Measurements from ENCODE around the gene EXD3. TPM values are rescaled to one million over a fixed set of nuclear protein-coding genes. Genes with fewer than 3 reads are reported as not detected.

Gene EXD3, protein sequence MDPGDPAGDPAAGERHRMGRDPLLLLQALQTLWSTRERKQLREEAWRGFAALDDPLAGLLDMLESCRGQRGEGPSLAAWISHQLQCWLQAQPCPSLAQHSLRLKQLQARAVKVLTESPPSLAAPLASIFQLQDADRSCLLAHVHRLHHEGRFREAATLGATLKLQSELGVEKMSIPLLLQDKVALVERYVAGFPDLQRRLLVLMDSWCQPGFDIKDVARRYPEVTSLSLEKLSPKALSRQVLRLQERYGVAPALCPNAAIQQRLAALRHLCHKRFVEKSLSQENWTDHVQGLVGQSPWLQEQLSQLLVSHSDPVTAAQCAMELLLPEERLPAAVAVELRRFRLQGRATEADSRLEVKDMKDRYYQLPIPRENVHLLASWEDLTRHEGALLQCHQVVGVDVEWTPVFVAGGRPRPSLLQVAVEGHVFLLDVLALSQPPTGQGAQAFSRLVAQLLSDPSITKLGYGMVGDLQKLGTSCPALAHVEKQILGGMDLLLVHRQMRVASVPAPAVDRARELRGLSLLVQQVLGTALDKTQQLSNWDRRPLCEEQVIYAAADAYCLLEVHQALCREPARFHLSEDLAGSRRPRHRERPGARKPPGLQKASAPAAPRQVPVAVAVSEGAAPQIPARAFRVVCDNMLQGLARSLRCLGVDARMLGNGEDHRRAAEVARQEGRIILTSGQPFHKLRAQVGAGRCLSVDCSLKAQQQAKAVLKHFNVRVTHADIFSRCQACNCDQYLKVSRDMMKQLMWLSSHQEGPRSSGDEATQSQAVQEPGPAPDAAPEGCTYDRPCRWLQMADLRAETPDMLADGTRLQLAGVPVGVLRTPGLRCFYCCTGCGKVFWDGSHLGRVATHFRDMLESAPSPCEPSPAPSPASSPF
- 5.4 and 22.3 TPM in 2 replicates for total RNA-seq

DNA sequence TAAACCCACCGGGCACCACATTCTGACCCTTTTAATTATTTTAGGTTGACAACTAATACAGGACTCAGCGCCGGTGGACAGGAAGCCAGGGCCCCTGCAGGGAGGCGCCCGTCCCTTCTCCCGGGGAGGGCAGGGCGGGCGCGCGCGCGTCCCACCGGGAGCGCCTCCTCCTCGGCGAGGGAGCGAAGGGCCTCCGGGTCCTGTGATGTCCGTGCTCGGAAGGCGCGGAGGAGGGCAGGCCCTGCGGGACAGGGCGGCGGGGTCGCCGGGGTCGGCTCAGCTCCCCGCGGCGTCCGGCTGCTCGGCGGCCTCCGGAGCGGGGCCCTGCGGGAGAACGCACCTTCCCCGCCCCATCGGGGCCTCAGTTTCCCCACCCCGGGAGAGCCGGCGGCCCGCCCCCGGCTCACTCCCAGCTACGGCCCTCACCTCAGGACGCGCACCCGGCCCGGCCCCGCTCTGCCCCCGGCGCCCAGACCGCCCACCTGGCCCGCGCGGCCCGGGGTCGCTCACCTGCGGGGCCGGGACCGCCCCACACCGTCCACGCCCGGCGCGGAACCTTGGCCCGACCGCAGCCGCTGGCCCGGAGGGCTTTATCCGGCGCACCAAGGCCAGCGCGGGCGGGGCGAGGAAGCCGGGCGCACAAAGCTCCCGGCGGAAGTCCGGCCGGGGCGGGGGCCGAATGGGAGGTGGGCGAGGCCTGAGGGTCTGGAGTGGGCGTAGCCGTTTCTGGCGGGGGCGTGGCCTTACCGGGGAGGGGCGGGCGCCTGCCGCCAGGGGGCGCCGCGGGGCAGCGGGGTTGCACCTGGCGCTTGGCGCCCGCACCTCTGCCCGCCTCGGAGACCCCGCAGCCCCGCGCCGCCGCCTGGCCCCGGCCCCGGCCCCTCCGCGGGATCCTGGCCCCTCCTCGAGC is at the start of gene EXD3, which contains the start of gene NOXA1:
Gene EXD3, minus strand, starts transcription at position 559 of the 910 bp plus-strand sequence. CDS start 27,805 bp downstream, outside the sequence.
Gene NOXA1, plus strand, starts transcription at position 790 of the 910 bp plus-strand sequence. CDS start 137 bp downstream, outside the sequence.

DNA sequence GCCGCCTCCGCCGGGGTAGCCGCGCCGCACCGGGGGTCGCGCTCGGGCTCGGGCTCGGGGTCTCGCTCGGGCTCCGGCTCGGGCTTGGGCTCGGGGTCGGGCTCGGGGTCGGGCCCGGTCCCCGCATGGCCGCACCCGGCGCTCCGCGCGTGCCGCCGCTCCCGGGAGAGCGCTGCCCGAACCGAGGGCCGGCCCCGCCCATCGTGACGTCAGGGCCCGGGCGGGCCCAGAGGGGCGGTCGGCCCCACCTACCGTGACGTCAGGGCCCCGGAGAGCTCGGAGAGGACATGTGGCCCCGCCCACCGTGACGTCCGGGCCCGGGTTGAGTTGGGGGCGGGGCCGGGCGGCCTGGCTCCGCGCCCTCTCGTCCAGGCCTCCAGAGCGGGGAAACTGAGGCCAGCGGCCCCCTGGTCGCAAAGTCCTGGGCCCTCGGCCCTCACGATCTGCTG is 36.2 kb upstream of the EXD3 start, which contains the start of gene NSMF:
Gene NSMF, minus strand, starts transcription at position 183 of the 449 bp plus-strand sequence. CDS start 232 bp downstream, outside the sequence.

DNA sequence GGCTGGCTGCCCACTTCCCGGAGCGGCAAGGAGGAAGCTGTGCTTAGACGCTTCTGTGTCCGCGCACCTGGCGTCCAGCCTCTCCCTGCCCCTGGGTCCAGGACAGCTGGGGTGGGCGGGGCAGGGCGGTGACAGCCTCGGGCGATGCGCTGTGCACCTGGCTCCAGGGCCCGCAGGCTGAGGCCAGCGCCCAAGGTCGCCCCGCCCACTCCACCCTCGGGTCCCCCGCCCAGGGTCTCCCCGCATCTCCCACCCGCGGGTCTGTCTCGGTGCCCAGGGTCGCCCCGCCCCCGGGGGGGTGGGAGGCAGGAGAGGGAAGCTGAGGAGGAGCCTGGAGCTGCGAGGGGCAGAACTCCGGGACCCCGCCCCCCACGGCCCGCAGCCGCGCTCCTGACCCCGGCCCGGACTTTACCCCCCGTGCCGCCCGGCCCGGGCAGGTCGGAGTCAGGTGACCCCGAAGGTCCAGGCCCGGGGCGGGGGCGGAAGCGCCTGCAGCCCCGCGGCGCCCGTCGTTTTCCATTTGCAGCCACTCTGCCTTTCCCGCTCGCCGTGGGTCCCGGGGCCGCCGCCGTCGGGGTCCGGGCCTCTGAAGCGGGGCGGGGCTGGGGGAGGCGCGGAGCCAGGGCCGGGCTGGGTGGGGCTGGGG is 18.4 kb upstream of the EXD3 start, which contains the start of gene ENTPD8:
Gene ENTPD8, minus strand, starts transcription at position 69 of the 646 bp plus-strand sequence. CDS start 3,072 bp downstream, outside the sequence.

DNA sequence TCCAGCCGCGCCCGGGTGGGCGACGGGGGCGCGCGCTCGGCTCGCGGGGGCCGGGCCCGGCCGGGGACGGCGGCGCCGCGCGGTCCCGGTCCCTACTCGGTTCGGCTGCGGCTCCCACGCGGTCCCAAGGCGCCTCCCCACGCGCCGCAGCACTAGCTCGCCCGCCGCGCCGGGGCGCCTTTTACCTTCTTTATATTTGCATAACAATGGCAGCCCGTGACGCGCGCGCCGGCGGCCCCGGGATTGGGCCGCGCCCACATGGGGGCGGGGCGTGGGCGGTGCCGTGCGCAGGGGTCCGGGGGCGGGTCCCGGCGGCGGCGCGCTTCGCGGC is 120.9 kb downstream of the EXD3 start, which contains the start of gene NRARP:
Gene NRARP, minus strand, starts transcription at position 154 of the 331 bp plus-strand sequence. CDS start 343 bp downstream, outside the sequence.

DNA sequence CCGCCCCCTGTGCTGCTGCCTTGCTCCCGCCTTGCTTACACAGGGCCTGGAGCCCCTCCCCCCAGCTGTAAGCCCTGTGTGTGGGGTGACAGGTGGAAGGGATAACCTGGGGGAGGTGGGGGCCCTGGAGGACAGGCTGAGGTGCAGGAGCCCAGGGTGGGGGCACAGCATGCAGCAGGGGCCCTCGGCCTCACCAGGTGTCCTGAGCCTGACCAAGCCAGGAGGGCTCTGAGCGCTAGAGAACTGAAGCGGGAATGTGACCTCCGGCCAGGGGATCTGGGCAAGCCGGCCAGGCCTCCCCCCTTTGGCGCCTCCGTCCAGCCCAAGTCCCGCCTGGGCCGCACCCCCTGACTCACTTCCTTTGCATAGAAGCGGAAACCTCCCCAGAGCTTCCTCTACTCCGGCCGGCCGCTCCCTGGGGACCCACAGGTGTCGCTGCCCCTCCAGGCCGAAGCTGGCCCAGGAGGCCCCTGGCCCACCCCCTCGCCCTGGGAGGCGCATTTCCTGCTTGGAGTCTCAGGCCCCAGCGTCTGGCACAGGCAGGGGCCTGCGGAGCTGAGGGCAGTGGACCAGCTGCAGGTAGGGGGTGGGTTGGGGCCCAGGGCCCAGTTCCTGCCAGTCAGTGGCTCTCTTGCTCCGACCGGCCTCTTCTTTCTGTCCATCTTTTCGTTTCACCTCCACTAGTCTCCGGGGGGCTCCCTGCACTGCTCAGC is 145.5 kb downstream of the EXD3 start, which contains the start of gene TOR4A:
Gene TOR4A, plus strand, starts transcription at position 398 of the 713 bp plus-strand sequence. CDS start 964 bp downstream, outside the sequence.

Other genes starting within 250 kb of the EXD3 start
- 19.6 and 22.9 TPM in 2 replicates for gene ANAPC2, start 234.6 kb downstream of the EXD3 start, total RNA-seq
- gene SSNA1, start 234.5 kb downstream of the EXD3 start, total RNA-seq = 79.7 and 97.1 TPM in 2 replicates
- 9.5 and 9.6 TPM in 2 replicates for gene TPRN, start 222.4 kb downstream of the EXD3 start, total RNA-seq
- 36.0 and 40.9 TPM in 2 replicates for gene TMEM203, start 217.5 kb downstream of the EXD3 start, total RNA-seq
- 15.2 and 24.0 TPM in 2 replicates for gene NDOR1, start 217.5 kb downstream of the EXD3 start, total RNA-seq
- 1.6 and 5.3 TPM in 2 replicates for gene RNF208, start 200.9 kb downstream of the EXD3 start, total RNA-seq
- 0.49 and 2.9 TPM in 2 replicates for gene CYSRT1, start 198.0 kb downstream of the EXD3 start, total RNA-seq
- 0.25 TPM in 1 of 2 replicates, not detected in the other for gene RNF224, start 195.7 kb downstream of the EXD3 start, total RNA-seq
- not detected in 2 replicates for gene SLC34A3, start 192.3 kb downstream of the EXD3 start, total RNA-seq
- gene TUBB4B, start 181.9 kb downstream of the EXD3 start, total RNA-seq = 179 and 1,107 TPM in 2 replicates
- not detected in 2 replicates for gene STPG3, start 171.9 kb downstream of the EXD3 start, total RNA-seq
- 56.2 and 81.0 TPM in 2 replicates for gene NELFB, start 167.8 kb downstream of the EXD3 start, total RNA-seq
- 50.8 and 52.1 TPM in 2 replicates for gene TOR4A, start 145.4 kb downstream of the EXD3 start, total RNA-seq
- 0.38 and 1.8 TPM in 2 replicates for gene NRARP, start 120.9 kb downstream of the EXD3 start, total RNA-seq
- 0.33 and 2.3 TPM in 2 replicates for gene NOXA1, start 231 bp upstream of the EXD3 start, total RNA-seq
- gene ENTPD8, start 18.2 kb upstream of the EXD3 start, total RNA-seq = 0.38 TPM in 1 of 2 replicates, not detected in the other
- 41.9 and 92.3 TPM in 2 replicates for gene NSMF, start 36.2 kb upstream of the EXD3 start, total RNA-seq
- gene PNPLA7, start 127.2 kb upstream of the EXD3 start, total RNA-seq = 0.16 and 2.3 TPM in 2 replicates
- 74.4 and 98.6 TPM in 2 replicates for gene MRPL41, start 128.7 kb upstream of the EXD3 start, total RNA-seq
- gene DPH7, start 155.8 kb upstream of the EXD3 start, total RNA-seq = 28.9 and 31.1 TPM in 2 replicates
- 16.5 and 30.6 TPM in 2 replicates for gene ZMYND19, start 167.3 kb upstream of the EXD3 start, total RNA-seq
- gene ARRDC1, start 182.5 kb upstream of the EXD3 start, total RNA-seq = 42.5 and 59.8 TPM in 2 replicates
- 60.5 and 64.4 TPM in 2 replicates for gene EHMT1, start 195.8 kb upstream of the EXD3 start, total RNA-seq

Data from mesangial cell (primary cell).